Transverse colon (tissue), 4 donors: Measurements from ENCODE around the gene TH. TPM values are rescaled to one million over a fixed set of nuclear protein-coding genes. Genes with fewer than 3 reads are reported as not detected.

ENCODE experiments used
- DNase-seq: peaks from one replicate; pipeline ENCODE4 v3.0.0-alpha.2; 2019
- H3K27ac ChIP-seq, 4 donors: fragments of 200-600 bp; sonication (generic); 2 replicates each; pipeline ENCODE4 v1.5.1; 2016 to 2018; ENCODE audit warnings: inconsistent platforms in 4 of 4
- H3K27me3 ChIP-seq: fragments of 200-600 bp; sonication (generic); 2 replicates; pipeline ENCODE4 v1.5.1; 2017; ENCODE audit warnings: inconsistent platforms
- H3K36me3 ChIP-seq, 4 donors: fragments of 200-600 bp; sonication (generic); 2 replicates each; pipeline ENCODE4 v1.5.1; 2017 to 2019; ENCODE audit warnings: inconsistent platforms in 4 of 4
- H3K4me1 ChIP-seq, 4 donors: fragments of 200-600 bp; sonication (generic); 2 replicates each; pipeline ENCODE4 v1.5.1; 2017 to 2020; ENCODE audit warnings: inconsistent platforms in 4 of 4
- H3K4me3 ChIP-seq, 4 donors: fragments of 200-600 bp; sonication (generic); 1 replicate in 1 of 4; 2 replicates in 3 of 4; pipeline versions ENCODE4 v1.5.1 to v1.6.1; 2017 to 2019; ENCODE audit warnings: inconsistent platforms in 4 of 4
- H3K9me3 ChIP-seq, 2 donors: fragments of 200-600 bp; sonication (generic); 2 replicates each; pipeline ENCODE4 v1.5.1; 2017 to 2019; ENCODE audit warnings: inconsistent platforms in 2 of 2
- CTCF ChIP-seq, 5 experiments: fragments of 200-600 bp in 3 of 5; fragments of 450-650 bp in 2 of 5; sonication (generic) in 3 of 5; IDR thresholded peaks; 1 replicate in 2 of 5; 2 replicates in 3 of 5; pipeline ENCODE4 v1.5.1; 2016 to 2017; ENCODE audit warnings: antibody characterized with exemption in 5 of 5, inconsistent platforms in 3 of 5, mild to moderate bottlenecking in 2 of 5, moderate library complexity in 1 of 5
- EP300 ChIP-seq: sonication (generic); formaldehyde crosslinking; IDR thresholded peaks from one replicate; pipeline ENCODE4 v1.6.1; 2017; ENCODE audit warnings: antibody characterized with exemption, low read depth
- POLR2A ChIP-seq: fragments of 450-650 bp; IDR thresholded peaks from one replicate; pipeline ENCODE4 v1.6.1; 2016; ENCODE audit warnings: antibody characterized with exemption, mild to moderate bottlenecking, moderate library complexity
- POLR2AphosphoS5 ChIP-seq, 3 donors: sonication (generic); formaldehyde crosslinking; IDR thresholded peaks; one replicate each; pipeline ENCODE4 v1.6.1; 2016; ENCODE audit warnings: antibody characterized with exemption in 3 of 3
- WGBS, 2 donors: methylation state at CpG; one replicate each; pipeline ENCODE4 v1.1.5; 2018; ENCODE audit warnings: low coverage in 1 of 2; 5-methylcytosine and 5-hydroxymethylcytosine counted together
- in situ Hi-C, 4 donors: fragments of 200-750 bp; cut with MboI; loops; one replicate each; pipeline versions ENCODE4 v1.15.0 to v1.15.1; 2017; ENCODE audit warnings: low sequenced_read_pairs in 3 of 4, low pct_ligation_motif_present in 1 of 4, low pct_unique_long_range_greater_than_20kb in 1 of 4
- intact Hi-C: fragments of 100-400 bp; cut with DNase I; formaldehyde crosslinking; loops from one replicate; pipeline ENCODE4 v1.15.1; 2023; ENCODE audit warnings: low total_unique reads
- total RNA-seq, 4 donors: library from RNA; depleted of rRNA; stranded (reverse); fragments of >200 nt; gene quantifications; one replicate each; pipeline ENCODE4 v1.1.0, GENCODE V29; 2016

TH gene
- total RNA-seq, 4 donors from 2014 or later: not detected

DNA sequence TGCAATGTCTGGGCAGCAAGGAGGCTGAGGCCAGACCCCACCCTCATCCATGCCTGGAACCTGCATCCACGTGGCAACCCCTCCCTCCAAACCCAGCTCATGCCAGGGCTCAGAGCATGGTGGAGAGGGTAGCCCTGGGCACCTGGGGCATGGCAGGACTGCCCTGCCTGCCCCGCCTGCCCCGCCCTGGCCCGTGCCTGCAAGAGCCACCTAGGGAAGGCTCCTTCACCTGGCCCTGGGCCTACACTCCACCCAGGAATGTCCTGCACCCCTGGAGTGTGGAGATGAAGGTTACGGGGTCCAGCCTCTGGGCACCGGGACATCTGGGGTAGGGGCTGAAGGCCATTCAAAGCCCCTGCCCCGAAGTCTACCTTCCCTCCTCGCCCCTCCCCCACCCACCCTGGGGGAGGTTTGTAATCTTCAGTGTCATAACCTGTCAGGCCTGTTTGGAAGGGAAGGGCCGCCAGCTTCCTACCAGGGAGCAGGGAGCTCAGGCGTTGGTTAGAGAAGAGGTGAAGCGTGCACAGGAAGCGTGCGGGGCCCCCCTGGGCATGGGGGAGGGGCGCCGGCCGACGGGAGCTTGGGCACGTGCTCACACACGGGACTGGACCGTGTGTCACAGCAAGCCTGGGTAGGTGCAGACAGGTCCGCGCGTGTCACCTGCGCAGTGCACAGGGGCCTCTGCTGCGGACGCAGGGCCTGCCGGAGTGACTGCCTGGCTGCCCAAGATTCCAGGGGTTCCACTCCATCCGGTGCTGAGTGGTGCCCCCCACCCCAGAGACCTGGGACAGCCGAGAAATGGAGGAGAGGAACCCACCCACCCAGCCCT lies 30.7 kb upstream of the TH start:
- no peaks in the 10 kb centered on the region for H3K9me3 ChIP-seq
- no peaks in the 10 kb centered on the region for H3K27me3 ChIP-seq
- WGBS, 2 donors: 25% methylated on average over 18 of the region's 29 CpGs; no CpG with 5 or more reads in 1 of the 2 donors
- no peak overlapping the region for H3K4me3 ChIP-seq
- H3K4me1 ChIP-seq: peaks cover 0 to 23% (median 16%) of the 10 kb centered on the region in 4 donors
- TF ChIP-seq EP300 (no peak), POLR2A (peak; percentile 41), POLR2AphosphoS5 (IDR thresholded peaks at IDR 0.05) (peak in 2 of 3 donors; percentile 46 to 51), CTCF (IDR thresholded peaks at IDR 0.05) (no peak)
- H3K36me3 ChIP-seq: no peaks in the 10 kb centered on the region
- intact Hi-C loops (no loop called here), in situ Hi-C loops (loop anchor here in 2 of 4 donors (5.0 to 10.0 kb wide), 4 partner anchors 63 to 223 kb away; no protein-coding TSS in a partner anchor)
- H3K27ac ChIP-seq: peak overlapping the region; percentile 8 to 65 (median 47)
- peak; percentile 84 for DNase-seq

DNA sequence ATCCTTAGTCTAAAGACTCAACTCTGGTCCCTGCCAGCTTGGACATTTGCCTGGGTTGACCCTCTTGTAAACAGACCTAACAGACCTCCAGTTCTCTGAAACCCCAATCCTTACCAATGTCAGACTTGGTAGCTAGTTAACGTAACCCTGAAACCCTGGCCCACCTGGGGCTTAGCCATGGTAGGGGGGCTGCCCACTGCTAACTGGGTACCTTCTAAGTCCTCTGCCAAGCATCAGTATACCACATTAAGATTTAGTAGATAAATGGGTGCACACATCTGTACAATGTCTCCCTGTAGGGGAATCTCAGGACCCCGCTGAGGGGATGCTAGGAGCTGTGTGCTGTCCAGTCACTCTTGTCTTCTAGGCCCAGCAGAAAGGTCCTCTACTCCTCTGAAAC lies 29.9 kb upstream of the TH start:
- in situ Hi-C loops: loop anchor here in 2 of 4 donors (5.0 to 10.0 kb wide), 4 partner anchors 63 to 223 kb away; no protein-coding TSS in a partner anchor
- H3K27ac ChIP-seq: no peak overlapping the region
- DNase-seq: no peak
- no peaks in the 10 kb centered on the region for H3K9me3 ChIP-seq
- TF ChIP-seq EP300 (no peak), POLR2AphosphoS5 (IDR thresholded peaks at IDR 0.05) (no peak), CTCF (IDR thresholded peaks at IDR 0.05) (no peak), POLR2A (no peak)
- H3K4me1 ChIP-seq: peaks cover 0 to 23% (median 16%) of the 10 kb centered on the region in 4 donors
- H3K36me3 ChIP-seq: no peaks in the 10 kb centered on the region
- intact Hi-C loops: no loop called here
- no peak overlapping the region for H3K4me3 ChIP-seq
- peaks cover 5% of the 10 kb centered on the region for H3K27me3 ChIP-seq
- 80 to 81% methylated on average over 1 to 2 of the region's 2 CpGs for WGBS, 2 donors

DNA sequence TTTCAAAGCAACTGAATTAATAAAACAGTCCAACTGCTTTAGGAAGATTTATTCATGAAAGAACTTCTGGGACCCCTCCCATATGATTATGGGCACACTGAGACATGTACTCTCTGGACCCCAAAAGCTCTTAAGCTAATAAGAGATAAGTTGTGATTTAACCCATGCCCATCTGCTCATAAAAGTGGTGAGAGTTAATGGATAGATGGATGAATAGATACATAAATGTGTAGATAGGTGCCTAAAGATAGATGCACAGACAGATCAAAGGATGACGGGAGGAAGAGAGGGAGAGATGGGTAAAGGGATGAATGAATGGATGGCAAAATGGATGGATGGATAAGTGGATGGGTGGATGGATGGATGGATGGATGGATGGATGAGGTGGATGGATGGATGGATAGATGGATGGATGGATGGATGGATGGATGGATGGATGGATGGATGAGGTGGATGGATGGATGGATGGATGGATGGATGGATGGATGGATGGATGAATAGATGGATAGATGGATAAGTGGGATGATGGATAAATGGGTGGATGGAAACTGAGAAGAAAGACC lies 29.4 kb upstream of the TH start:
- no peaks in the 10 kb centered on the region for H3K36me3 ChIP-seq
- in situ Hi-C loops (loop anchor here in 2 of 4 donors (5.0 to 10.0 kb wide), 4 partner anchors 64 to 224 kb away; no protein-coding TSS in a partner anchor), intact Hi-C loops (no loop called here)
- no peak for DNase-seq
- no peaks in the 10 kb centered on the region for H3K9me3 ChIP-seq
- H3K27ac ChIP-seq: no peak overlapping the region
- peaks cover 5% of the 10 kb centered on the region for H3K27me3 ChIP-seq
- H3K4me3 ChIP-seq: no peak overlapping the region
- TF ChIP-seq POLR2A (no peak), EP300 (no peak), POLR2AphosphoS5 (IDR thresholded peaks at IDR 0.05) (no peak), CTCF (IDR thresholded peaks at IDR 0.05) (no peak)
- H3K4me1 ChIP-seq: peaks cover 0 to 23% (median 16%) of the 10 kb centered on the region in 4 donors
- WGBS, 2 donors: 87 to 100% methylated on average over 1 of the region's 1 CpG

GRCh38 chr11:2200536-2200935 lies 28.9 kb upstream of the TH start:
- 73 to 85% methylated on average over 3 to 11 of the region's 11 CpGs for WGBS, 2 donors
- Histone ChIP-seq H3K27ac (no peak overlapping the region), H3K36me3 (no peaks in the 10 kb centered on the region), H3K4me1 (peaks cover 0 to 23% (median 16%) of the 10 kb centered on the region in 4 donors), H3K9me3 (no peaks in the 10 kb centered on the region), H3K27me3 (peaks cover 5% of the 10 kb centered on the region), H3K4me3 (no peak overlapping the region)
- no peak for TF ChIP-seq EP300
- TF ChIP-seq POLR2AphosphoS5 (IDR thresholded peaks at IDR 0.05): no peak
- no peak for TF ChIP-seq CTCF (IDR thresholded peaks at IDR 0.05)
- no peak for TF ChIP-seq POLR2A
- DNase-seq: no peak
- in situ Hi-C loops (loop anchor here in 2 of 4 donors (5.0 to 10.0 kb wide), 4 partner anchors 64 to 224 kb away; no protein-coding TSS in a partner anchor), intact Hi-C loops (no loop called here)
